Cerebellar cortex (tissue), 1 donor: Measurements from ENCODE around the gene PGS1.
A peak's percentile ranks its signal among the peaks of the same experiment; 100 is the strongest.

Experiments
- DNase-seq: peaks from one replicate; pipeline ENCODE4 v3.0.0-alpha.2; 2015; ENCODE audit warnings: low spot score

Gene PGS1

DNA sequence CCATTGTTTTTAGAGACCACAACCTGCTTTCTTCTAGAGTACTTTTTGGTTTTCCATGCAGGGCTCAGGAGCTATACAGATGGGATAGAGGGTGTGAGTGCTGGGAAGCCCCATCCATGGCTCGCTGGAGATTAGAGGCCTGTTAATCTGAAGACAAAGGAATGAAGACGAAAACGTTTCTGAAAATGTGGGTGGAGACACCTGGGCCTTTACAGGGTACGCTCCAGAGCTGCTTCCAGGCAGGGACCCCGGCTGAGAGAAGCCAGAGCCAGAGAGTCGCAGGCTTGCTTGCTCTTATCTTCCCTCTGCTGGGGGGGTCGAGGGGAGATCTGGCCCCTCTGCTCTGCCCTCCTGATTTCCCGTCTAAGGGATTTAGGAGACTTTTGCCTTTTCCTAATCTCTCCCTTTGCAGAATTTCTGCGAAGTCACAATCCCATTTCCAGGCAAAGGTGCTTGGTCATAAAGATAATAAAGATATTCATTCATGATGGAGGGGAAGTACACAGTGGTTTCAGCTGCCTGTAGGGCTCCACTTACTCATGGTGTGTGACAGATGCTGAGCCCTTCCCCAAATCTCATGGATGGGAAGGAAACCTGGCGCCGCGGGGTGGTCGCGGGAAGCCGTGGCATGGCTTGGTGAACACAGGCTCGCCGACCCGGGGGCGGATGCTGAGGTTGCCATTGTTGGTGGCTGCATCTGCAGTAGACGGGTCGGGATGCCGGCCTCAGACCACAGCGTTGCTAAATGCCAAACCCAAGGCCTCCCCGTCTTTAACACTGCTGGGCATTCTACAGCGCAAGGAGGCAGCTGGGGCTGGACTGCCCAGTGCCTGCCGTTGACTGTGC lies 13.8 kb upstream of the PGS1 start:
- no peak for DNase-seq

DNA sequence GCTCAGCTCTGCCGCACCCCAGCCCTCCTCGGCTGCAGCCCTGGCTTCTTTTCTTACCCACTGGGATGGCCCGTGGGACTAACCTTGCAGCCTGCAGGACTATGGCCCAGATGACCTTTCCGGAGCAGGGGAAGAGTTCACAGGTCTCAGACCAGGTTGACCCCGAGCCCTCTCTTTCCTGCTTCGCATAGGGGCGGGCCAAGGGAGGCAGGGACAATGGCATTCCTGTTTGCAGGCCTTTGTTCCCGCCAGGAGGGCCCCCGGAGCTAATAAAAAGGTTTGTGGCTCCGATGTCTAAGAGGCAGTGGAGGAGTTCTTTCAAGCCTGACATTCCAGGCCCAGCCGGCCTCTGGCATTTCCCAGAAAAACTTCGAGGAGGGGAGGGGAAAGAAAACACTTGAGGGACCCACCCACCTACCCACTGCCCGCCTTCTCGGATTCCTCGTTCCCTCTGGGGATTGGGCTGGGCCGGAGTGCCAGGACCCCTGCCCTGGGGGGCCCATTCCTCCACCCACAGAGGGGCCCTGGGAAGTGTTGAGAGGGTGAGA lies 12.8 kb upstream of the PGS1 start:
- no peak for DNase-seq

DNA sequence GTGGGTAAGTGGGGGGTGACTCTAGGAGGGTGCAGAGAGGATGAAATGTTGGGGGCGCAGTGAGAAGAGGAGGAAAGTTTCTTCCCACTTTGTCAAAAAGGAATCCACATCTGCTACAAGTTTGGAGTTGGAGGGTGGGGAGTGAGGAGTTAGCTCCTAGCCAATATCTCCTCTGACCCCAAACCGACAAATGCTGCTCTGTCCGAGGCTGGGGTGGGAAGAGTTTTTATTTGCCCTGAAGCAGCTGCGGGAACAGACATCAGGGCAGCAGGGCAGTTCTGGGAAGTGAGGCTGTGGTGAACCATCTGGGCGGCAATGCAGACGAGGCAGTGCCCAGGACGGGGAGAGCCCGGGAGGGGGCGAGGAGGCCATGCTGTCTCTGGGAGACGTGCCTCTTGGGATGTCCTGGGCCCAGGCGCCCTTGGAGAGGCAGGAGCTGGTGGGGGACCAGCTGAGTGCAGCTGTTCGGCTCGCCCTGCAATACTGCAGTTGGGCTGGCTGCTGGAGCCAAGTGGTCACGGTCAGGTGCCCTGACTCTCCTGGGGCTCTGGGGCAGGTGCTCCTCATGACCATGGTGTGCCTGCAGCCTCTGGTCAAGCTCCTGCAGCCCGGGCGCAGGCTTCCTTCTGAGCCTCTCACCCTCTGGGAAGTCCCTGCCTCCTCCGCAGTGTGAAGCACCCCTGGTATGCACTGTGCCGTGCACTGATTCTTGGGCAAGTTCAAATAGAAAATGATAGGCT lies 12.2 kb upstream of the PGS1 start:
- no peak for DNase-seq

DNA sequence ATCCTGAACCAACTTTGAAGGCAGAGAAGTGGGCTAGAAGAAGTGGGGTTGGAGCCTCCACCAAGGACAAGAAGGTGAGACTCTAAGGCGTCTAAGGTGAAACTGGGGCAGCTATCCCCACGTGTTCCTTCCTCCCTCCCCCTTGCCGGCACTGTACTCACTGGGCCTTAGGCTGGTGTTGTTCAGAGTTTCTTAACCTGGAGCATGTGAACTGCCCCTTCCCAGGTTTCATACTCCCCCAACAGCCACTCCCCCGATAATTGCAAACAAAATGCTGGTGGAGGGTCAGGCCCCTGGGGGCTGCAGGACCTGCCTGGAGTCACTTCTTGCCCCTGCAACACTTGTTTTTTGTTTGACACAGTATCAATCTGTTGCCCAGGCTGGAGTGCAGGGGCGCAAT lies 11.3 kb upstream of the PGS1 start:
- no peak for DNase-seq

DNA sequence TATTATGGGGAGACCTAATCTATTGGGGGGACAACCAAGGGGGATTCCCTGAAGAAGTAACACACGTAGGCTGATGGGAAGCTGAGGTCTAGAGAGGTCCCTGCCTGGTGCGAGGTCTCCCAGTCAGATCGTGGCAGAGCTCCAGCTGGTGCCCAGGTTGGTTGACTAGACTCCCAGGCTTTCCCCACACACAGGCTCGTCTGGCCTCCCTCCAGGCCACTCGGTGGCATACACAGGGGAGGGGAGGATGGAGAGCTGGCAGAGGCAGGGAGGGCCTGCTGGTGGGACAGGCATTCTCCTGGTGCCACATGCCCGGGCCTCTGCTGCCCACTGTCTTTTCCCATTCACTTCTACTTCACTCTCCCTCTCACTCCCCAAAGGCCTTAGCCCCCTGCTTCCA lies 10.1 kb upstream of the PGS1 start:
- no peak for DNase-seq

DNA sequence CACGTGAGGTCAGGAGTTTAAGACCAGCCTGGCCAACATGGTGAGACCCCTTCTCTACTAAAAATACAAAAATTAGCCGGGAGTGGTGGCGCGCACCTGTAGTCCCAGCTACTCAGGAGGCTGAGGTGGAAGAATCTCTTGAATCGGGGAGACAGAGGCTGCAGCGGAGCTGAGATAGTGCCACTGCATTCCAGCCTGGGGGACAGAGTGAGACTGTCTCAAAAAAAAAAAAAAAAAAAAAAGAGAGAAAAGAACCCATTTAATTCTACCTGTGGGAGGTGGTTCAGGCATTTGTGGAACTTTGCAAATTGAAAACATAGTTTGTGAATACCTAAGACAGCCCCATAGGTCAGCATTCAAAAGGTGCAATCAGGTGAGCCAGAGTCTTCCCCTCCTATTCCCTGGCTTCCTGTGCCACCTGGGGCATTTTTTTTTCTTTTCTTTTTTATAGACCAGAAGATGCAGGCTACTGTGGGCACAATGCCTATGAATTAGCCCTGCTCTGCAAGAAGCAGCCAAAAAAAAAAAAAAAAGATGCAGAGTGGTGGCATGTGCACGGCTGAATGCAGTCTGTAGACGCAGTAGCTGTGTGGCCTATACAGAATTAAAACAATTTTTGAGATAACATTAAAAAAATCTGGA lies 9.5 kb upstream of the PGS1 start:
- DNase-seq: peak; percentile 59

DNA sequence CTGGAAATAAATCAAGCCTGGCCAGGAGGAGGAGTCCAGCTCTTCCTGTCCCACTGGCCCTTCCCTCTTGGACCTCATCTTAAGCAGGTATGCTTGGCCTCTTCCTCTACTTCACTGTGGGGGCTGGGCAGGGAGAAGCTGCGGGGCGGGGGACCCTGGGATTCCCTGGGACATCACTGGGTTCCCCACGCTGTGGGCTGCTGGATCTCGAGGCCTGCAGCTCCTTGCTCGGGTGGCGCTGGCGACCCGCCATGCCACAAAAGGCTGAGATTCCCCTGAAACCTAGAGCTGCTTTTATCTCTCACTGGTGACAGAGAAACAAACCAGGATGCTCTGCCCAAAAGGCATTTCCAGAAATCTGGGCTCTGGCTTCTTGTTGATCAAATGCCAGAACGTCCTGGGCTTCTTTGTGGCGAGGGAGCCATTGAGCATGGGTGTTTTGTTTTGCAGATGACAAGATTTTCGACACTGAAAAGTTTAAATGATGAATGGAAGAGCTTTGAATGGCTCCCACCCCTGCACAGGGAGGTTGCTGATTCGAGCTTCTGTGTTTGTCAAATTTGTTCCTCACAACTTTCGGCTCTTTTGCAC lies 8.6 kb upstream of the PGS1 start:
- DNase-seq: peak; percentile 50

DNA sequence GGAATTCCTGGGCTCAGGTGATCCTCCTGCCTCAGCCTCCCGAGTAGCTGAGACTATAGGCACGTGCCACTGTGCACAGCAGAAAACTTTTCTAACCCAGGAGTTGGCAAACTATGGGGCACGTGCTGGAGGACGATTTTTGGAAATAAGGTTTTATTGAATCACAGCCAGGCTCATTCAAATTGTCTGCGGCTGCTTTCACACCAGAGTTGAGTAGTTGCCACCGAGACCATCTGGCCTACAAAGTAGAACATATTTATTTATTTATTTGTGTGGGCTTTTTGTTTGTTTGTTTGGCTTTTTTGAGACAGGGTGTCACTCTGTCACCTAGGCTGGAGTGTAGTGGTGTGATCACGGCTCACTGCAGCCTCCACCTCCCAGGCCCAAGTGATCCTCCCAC lies 7.4 kb upstream of the PGS1 start:
- no peak for DNase-seq

DNA sequence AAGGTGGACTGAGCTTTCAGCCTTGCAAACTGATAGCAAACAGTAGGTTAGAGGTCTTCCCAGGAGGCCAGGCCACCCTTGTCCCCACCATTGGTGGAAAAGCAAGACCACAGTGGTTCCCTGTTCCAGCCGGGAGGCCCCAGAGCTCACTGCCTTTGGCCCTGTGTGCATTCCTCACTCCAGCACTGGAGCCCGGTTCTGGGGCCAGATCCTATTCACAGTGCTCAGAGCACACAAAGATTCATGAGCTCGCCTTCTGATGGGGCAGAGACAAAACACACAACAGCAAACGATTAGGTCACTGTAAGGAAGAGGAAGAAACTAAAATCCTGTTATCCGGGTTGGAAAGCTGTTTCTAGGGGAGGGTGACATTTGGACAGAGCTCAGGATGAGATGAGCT lies 5.6 kb upstream of the PGS1 start:
- DNase-seq: no peak

DNA sequence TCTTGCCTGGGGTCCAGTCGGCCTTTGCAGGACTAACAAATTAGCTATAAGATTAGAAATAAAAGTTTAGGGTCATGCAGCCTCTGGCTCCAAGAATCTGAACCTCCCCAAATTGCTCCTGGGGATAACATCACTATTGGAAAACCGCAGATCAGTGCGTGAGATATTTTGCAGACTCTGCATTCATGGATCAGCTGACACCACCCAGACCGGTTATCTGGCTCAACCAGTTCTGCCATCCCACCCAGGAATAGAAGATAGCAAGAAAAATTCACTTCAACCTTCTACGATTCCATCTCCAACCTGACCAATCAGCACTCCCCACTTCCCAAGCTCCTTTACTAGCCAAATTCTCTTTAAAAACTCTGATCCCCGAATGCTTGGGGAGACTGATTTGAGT lies 4.3 kb upstream of the PGS1 start:
- DNase-seq: no peak

DNA sequence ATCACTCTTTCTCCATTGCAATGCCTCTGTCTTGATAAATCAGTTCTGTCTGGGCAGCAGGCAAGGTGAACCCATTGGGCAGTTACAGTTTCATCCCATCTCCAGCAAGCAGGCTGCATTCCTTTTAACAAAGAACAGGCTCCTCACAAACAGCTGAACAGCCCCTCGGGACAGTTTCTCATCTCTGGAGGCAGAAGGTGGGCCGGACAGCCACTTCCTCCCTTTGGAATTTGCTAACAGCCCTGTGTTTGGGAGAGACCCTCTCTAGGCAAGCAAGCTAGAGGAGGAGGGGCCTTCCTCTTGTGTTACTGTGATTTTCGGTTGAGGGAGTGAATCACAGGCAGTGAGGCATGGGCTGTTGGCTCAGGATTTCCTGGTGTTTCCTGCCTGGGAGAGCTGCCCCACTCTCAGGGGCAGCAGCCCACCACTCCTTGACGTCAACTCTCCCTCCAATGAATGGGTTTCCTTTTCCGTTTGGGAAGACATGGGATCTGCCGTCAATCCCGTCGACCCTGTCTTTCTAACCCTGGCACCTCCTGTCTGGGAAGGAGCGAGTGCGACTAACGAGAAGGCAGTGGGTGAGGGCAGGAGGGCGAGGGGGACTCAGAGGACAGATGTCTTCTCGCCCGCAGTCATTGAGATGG lies 3.7 kb upstream of the PGS1 start:
- DNase-seq: no peak

DNA sequence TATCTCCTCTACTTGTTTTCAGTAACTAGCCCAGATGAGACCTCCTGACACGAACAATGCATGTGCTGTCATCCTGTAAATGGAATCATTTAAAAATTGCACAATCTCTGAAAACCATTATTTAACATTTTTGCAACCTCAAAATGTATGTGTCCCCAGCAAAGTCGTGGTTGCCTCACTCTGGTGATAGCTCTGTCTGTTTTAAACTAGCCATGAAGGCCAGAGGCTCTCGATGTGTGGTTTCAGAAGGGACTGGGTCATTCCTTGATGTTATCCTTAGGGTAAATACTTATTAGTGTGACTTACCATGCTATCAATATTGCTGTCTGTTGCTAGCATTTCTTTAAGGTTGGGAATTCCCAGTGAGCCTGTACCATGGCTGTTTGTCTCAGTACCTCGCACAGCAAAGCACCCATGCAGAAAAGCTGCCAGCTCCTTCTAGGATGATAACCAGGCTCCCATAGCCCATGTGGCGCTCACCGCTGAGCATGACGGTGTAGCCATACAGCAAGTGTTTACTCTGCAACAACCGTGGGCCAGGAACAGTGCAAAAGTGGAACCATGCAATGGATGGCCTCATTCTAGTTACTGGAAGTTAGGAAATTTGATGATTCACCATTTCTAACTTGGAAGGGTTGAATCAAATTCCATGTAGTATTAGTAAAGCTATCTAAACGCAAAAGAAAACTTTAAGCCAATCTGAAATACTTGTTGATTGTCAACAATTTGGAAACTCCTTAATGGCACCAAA lies 2.9 kb upstream of the PGS1 start:
- no peak for DNase-seq

DNA sequence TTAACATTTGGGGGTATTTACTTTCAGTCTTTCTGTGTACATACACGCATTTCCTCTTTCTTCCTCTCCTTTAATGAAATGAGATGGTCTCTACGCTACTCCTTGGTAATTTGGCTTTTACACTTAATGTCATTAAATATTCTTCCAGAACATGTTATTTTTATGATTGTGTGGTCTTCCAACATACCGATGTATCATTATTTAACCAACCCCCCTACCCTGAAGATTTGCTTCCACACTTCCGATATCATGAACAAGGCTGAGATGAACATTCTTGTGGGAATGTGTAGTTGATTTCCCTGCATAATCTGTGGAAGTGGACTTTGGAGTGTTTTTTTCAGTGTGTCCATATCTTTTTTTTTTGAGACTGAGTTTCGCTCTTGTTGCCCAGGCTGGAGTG lies 2.3 kb upstream of the PGS1 start:
- DNase-seq: no peak

DNA sequence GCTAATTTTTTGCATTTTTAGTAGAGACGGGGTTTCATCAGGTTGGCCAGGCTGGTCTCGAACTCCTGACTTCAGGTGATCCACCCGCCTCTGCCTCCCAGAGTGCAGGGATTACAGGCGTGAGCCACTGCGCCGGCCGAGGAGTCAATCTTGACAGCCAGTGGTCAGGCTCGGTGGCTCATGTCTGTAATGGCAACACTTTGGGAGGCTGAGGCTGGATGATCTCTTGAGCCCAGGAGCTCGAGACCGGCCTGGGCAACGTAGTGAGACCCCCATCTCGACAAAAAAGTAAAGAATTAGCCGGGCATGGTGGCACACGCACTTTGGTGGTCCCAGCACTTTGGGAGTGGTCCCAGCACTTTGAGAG lies 608 bp upstream of the PGS1 start:
- no peak for DNase-seq

DNA sequence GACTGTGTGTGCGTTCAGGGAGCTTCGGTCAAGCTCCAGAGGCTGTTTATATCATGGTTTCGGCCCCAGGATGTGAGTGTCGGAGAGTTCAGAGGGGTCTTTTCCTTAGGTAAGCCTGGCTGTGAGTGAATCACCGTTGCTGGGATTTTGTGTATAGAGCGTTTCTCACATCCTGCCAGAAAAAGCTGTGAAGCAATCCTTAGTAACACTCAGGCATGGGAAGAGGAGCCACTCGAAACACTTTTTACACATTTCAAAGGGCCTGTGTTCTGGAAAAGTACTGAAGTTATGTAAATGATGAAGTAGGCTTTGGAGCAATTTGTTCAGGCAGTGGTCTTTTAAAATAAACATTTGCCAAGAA lies 662 bp downstream of the PGS1 start:
- DNase-seq: no peak

DNA sequence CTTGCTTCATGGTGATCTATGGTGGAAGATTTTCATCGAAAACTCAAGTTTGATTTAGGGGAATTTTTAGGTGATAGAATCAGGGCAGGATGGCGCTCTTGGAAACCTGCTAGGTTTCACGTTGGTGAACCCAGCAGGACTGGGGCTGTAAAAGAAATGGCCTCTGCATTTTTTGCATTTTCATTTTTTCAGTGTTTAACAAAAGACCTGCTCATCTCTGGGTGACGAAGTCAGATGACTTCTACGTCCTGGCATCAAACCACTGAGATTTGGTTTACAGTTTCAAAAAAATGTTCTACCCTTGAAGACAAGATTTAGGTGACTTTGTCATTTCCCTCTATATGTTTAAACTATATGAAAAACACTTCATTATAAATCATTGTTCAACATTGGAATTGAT lies 1.9 kb downstream of the PGS1 start:
- DNase-seq: no peak

DNA sequence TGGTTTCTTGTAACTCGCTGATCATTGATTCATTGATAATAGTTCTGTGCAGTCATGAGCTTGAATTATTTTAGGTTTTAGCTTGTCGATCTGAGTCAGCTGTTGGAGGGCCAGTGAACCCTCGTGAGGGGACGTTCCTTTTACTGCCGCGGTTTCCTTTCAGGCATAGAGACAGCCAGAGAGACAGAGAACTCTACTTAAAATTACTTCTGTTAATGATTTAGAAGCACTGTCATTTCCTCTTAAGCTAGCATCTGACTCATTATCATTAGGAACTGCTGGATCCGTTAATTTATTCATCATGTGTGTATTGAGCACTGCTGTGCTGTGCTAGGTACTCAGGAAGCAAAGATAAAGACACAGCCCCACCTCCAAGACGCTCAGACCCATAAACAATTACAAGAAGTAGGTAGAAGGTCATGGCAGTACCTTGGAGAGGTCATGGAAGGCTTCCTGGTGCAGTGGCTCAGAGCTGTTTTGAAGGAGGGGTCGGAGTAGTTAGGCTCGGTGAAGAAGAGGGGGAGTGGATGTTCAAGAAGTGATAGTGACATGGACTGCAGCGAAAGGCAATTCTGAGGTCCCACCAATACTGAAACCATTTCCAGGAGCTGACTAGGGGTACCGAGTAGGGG lies 3.3 kb downstream of the PGS1 start:
- DNase-seq: no peak

DNA sequence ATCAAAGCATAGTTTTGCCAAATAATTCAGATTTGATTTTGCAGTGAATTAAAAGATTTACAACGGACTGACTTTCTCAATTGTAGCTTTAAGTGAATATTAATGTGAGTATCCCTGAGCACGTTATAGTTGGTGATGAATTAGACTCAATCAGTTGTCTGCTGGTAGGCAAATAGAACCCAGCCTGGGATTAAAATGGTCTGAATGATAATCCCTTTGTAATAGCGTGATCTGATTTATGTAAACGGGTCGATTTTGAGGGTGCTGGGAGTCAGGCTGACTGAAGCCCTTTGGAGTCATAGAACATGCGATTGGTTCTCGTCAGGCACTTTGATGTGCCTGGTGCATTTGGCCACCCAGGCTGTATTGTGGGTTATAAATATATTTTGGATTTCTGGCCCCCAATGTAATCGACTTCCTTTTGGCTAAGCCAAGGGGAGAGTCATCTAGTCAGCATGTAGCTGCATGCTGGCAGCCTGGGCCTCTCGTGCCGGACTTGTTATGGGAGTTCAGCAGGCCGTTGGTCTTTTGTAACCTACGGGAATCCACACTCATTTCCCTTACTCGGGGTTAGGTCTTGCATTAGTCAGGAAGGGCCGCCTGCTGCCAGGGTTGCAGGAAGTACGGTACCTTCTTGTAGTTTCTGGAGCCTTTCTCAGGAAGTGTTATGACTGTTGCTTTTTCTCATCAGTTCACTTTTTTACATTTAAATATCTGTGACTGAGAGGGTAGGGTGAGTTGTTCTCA lies 5.4 kb downstream of the PGS1 start:
- no peak for DNase-seq

DNA sequence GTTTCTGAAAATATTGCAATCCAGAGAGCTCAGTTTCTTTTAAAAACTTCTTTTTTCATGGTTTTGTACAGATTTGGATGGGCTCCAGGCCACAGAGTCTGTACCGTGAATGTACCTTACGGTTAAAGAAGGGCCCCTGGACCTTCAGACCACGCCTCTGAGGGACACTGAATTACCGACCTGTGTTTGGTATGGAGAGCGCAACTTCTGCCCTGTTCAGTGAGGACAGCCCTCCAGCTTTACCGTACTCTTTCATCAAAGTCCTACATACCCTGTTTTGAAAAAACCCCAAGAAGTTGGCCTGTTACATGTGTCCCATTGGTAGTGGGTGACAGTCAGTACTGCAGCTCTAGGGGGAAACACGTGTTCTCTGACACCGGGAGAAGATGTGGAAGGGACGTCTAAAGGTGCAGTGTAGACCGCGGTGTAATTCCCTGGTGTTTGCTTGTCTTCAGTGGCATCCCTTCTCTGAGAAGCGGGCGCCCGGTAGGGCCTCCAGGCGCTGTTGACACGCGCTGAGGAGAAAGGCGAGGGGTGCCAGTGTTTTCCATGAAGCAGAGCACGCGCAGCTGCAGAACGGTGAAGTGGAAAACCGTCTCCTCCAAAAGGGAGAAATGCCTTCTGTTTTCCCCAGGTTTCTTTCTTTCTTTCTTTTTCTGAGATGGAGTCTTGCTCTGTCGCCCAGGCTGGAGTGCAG lies 6.2 kb downstream of the PGS1 start:
- no peak for DNase-seq
